Measurements from ENCODE around the gene KDSR. TPM values are rescaled to one million over a fixed set of nuclear protein-coding genes. Genes with fewer than 3 reads are reported as not detected.

The KDSR gene
- total RNA-seq, 1 donor from 2014 or later: 87.7 TPM

- peaks cover 2% of the 10 kb centered on the region for H3K4me1 Mint-ChIP-seq (ENCODE audit: unreplicated experiment)
- no peak overlapping the region for H3K27ac Mint-ChIP-seq (ENCODE audit: unreplicated experiment)
Observed at GRCh38 chr18:63344918-63345317, 22.1 kb downstream of the KDSR start.

DNA sequence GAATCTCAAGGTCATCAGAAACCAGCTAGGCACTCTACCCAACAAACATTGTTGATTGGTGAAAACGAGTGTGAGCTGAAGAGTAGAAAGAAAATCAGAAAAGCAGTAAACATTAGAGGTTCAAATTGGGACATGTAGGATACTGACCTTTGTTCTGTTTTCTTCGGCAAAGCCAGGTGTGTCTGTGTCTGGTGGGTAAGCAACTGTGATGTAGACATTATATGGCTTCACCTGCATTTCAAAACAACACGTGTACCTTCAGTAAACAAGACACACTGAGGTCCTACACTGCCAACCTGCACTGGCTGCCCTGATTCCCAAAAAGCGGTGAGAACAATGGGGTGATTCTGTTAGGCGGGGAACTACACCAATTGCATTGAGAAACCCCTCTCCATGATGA lies 22.7 kb downstream of the KDSR start:
- H3K36me3 Mint-ChIP-seq (ENCODE audit: unreplicated experiment): peaks cover 52% of the 10 kb centered on the region
- no peaks in the 10 kb centered on the region for H3K27me3 Mint-ChIP-seq (ENCODE audit: unreplicated experiment)
- H3K27ac Mint-ChIP-seq (ENCODE audit: unreplicated experiment): no peak overlapping the region
- TF ChIP-seq, protein P1, sequence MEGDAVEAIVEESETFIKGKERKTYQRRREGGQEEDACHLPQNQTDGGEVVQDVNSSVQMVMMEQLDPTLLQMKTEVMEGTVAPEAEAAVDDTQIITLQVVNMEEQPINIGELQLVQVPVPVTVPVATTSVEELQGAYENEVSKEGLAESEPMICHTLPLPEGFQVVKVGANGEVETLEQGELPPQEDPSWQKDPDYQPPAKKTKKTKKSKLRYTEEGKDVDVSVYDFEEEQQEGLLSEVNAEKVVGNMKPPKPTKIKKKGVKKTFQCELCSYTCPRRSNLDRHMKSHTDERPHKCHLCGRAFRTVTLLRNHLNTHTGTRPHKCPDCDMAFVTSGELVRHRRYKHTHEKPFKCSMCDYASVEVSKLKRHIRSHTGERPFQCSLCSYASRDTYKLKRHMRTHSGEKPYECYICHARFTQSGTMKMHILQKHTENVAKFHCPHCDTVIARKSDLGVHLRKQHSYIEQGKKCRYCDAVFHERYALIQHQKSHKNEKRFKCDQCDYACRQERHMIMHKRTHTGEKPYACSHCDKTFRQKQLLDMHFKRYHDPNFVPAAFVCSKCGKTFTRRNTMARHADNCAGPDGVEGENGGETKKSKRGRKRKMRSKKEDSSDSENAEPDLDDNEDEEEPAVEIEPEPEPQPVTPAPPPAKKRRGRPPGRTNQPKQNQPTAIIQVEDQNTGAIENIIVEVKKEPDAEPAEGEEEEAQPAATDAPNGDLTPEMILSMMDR (IDR thresholded peaks at IDR 0.05): no peak
- H3K9me3 Mint-ChIP-seq (ENCODE audit: unreplicated experiment): no peaks in the 10 kb centered on the region
- no peak overlapping the region for H3K4me3 Mint-ChIP-seq (ENCODE audit: unreplicated experiment)
- peaks cover 2% of the 10 kb centered on the region for H3K4me1 Mint-ChIP-seq (ENCODE audit: unreplicated experiment)
- no peak for DNase-seq (ENCODE audit: extremely low spot score, unreplicated experiment)

More at GRCh38 chr18:63344918-63345317, 22.1 kb downstream of the KDSR start:
- DNase-seq (ENCODE audit: extremely low spot score, unreplicated experiment): no peak
- TF ChIP-seq, protein P1 (IDR thresholded peaks at IDR 0.05): no peak
- no peaks in the 10 kb centered on the region for H3K27me3 Mint-ChIP-seq (ENCODE audit: unreplicated experiment)
- no peak overlapping the region for H3K4me3 Mint-ChIP-seq (ENCODE audit: unreplicated experiment)
- H3K36me3 Mint-ChIP-seq (ENCODE audit: unreplicated experiment): peaks cover 51% of the 10 kb centered on the region
- H3K9me3 Mint-ChIP-seq (ENCODE audit: unreplicated experiment): no peaks in the 10 kb centered on the region

DNA sequence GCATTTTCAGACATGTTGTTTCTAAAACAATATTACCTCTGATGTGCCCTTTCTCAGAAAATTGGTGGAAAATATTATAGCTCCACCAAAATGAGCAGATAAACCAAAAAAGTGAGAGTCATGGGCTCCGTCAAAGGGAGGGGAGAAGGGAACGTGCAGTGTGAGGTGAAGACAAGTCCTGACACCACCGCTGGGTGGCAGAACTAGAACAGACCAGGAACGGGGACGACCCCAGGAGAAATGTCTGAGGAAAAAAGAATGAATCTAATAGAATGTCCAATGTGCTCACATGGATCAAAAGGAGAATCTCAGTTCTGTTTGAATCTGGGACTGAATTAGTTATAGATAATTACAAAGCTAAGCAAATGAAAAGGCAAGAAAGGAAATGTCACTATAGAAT lies 24.8 kb downstream of the KDSR start:
- no peak overlapping the region for H3K27ac Mint-ChIP-seq (ENCODE audit: unreplicated experiment)
- no peak for DNase-seq (ENCODE audit: extremely low spot score, unreplicated experiment)

DNA sequence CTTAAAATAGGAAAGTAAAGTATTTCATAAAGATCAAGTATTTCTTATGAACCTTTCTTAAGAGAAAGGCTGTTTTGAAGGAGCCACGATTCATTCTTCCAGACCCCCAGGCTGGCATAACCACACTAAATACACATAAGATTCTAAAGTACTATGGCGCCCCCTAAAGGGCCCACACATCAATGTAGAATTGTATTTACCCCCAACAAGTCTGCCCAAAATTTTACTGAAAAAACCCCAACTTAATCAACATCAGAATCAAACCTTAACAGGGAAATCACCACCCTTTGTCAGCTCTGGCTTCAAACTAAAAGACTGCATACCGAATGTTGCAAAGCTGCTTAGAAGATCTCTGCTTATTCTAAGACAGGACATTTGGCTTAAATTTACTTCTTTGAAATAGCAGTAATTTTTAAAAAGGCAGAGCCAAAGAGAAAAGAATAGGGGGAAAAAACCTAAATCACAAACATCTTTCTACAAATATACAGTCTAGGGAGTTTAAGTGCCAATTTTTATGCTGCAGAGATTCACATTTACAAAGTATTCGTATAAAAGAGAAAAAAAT lies 27.0 kb downstream of the KDSR start:
- Mint-ChIP-seq H3K9me3 (ENCODE audit: unreplicated experiment) (no peaks in the 10 kb centered on the region), H3K4me1 (ENCODE audit: unreplicated experiment) (peaks cover 16% of the 10 kb centered on the region), H3K36me3 (ENCODE audit: unreplicated experiment) (peaks cover 46% of the 10 kb centered on the region), H3K27me3 (ENCODE audit: unreplicated experiment) (no peaks in the 10 kb centered on the region), H3K4me3 (ENCODE audit: unreplicated experiment) (no peak overlapping the region), H3K27ac (ENCODE audit: unreplicated experiment) (no peak overlapping the region)
- DNase-seq (ENCODE audit: extremely low spot score, unreplicated experiment): no peak
- TF ChIP-seq, protein P1 (IDR thresholded peaks at IDR 0.05): peak; percentile 61

More for the DNA sequence above, 24.8 kb downstream of the KDSR start:
- Mint-ChIP-seq H3K36me3 (ENCODE audit: unreplicated experiment) (peaks cover 55% of the 10 kb centered on the region), H3K9me3 (ENCODE audit: unreplicated experiment) (no peaks in the 10 kb centered on the region), H3K4me3 (ENCODE audit: unreplicated experiment) (no peak overlapping the region), H3K4me1 (ENCODE audit: unreplicated experiment) (peaks cover 2% of the 10 kb centered on the region), H3K27me3 (ENCODE audit: unreplicated experiment) (no peaks in the 10 kb centered on the region)
- TF ChIP-seq, protein P1 (IDR thresholded peaks at IDR 0.05): peak; percentile 67

- peaks cover 47% of the 10 kb centered on the region for H3K36me3 Mint-ChIP-seq (ENCODE audit: unreplicated experiment)
- DNase-seq (ENCODE audit: extremely low spot score, unreplicated experiment): no peak
- TF ChIP-seq, protein P1 (IDR thresholded peaks at IDR 0.05): no peak
- H3K9me3 Mint-ChIP-seq (ENCODE audit: unreplicated experiment): no peaks in the 10 kb centered on the region
- H3K27ac Mint-ChIP-seq (ENCODE audit: unreplicated experiment): peak overlapping the region; percentile 76
- H3K27me3 Mint-ChIP-seq (ENCODE audit: unreplicated experiment): no peaks in the 10 kb centered on the region
- H3K4me3 Mint-ChIP-seq (ENCODE audit: unreplicated experiment): peak overlapping the region; percentile 10
- H3K4me1 Mint-ChIP-seq (ENCODE audit: unreplicated experiment): peaks cover 15% of the 10 kb centered on the region
Observed at GRCh38 chr18:63336366-63337099, 30.5 kb downstream of the KDSR start.
